ENCODE results near the gene MACROD2.

MACROD2 gene

DNA sequence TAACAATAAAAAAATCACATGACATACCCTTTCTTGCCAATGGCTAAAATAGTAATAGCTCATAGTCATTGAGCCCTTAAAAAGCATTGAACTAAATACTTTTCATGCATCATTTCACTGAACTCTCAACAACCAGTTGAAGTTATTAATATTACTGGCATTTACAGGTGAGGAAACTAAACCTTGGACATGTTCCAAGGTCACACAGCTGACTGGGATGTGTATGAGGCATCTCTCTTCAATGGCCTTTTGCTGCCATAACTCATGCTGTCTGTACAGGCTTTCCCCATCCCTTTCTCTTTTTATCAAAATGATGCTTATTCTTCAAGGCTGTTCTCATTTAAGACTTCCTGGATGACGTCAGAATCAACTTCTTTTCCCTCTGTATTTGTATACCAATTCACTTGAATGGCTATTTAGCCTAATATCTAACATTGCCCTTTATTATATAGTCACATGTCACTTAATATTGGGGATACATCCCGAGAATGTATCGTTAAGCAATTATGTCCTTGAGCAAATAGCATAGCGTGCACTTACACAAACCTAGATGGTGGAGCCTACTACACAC is 2101.5 kb downstream of the MACROD2 start:
- H3K9me3 ChIP-seq (ENCODE audit: control insufficient read depth, insufficient read depth, low read depth, low read length), result no peaks in the 10 kb centered on the region
- CTCF ChIA-PET, result interaction anchor here (0.6 kb wide), 1 partner anchor 268 kb away, joined by 3 read pairs; no protein-coding TSS in a partner anchor
- POLR2A ChIA-PET, result interaction anchor here (0.6 kb wide), 1 partner anchor 1916 kb away, joined by 3 read pairs; no protein-coding TSS in a partner anchor
- H3K4me1 ChIP-seq (ENCODE audit: control insufficient read depth, insufficient read depth, low read length), result no peaks in the 10 kb centered on the region
- TF ChIP-seq, protein P1, sequence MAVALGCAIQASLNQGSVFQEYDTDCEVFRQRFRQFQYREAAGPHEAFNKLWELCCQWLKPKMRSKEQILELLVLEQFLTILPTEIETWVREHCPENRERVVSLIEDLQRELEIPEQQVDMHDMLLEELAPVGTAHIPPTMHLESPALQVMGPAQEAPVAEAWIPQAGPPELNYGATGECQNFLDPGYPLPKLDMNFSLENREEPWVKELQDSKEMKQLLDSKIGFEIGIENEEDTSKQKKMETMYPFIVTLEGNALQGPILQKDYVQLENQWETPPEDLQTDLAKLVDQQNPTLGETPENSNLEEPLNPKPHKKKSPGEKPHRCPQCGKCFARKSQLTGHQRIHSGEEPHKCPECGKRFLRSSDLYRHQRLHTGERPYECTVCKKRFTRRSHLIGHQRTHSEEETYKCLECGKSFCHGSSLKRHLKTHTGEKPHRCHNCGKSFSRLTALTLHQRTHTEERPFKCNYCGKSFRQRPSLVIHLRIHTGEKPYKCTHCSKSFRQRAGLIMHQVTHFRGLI (tag by site-specific recombination; IDR thresholded peaks at IDR 0.05), result no peak
- no peak for TF ChIP-seq ZNF202 (tag by site-specific recombination; IDR thresholded peaks at IDR 0.05; ENCODE audit: borderline replicate concordance)
- no peak for TF ChIP-seq ZNF266 (tag by site-specific recombination; IDR thresholded peaks at IDR 0.05; ENCODE audit: low read depth)
- TF ChIP-seq HOXD13 (CRISPR knock-in tag; IDR thresholded peaks at IDR 0.05; ENCODE audit: borderline replicate concordance), result no peak
- no peak for TF ChIP-seq ZBTB8A (tag by site-specific recombination; IDR thresholded peaks at IDR 0.05)
- TF ChIP-seq ZNF510 (tag by site-specific recombination; IDR thresholded peaks at IDR 0.05; ENCODE audit: insufficient replicate concordance), result no peak
- no peak for TF ChIP-seq ZNF501 (tag by site-specific recombination; IDR thresholded peaks at IDR 0.05)
- no peak for TF ChIP-seq ZNF677 (tag by site-specific recombination; IDR thresholded peaks at IDR 0.05)
- TF ChIP-seq ZNF223 (tag by site-specific recombination; IDR thresholded peaks at IDR 0.05), result no peak
- TF ChIP-seq ZNF404 (tag by site-specific recombination; IDR thresholded peaks at IDR 0.05), result no peak
- TF ChIP-seq ZBTB7A (tag by site-specific recombination; IDR thresholded peaks at IDR 0.05; ENCODE audit: low read depth), result no peak
- H3K27ac ChIP-seq (ENCODE audit: extremely low read depth, low read depth, low read length), result no peak overlapping the region
- no peaks in the 10 kb centered on the region for H3K36me3 ChIP-seq (ENCODE audit: control insufficient read depth in 2 of 2, insufficient read depth in 1 of 2, low read length in 2 of 2)
- no peak overlapping the region for H3K4me3 ChIP-seq (ENCODE audit: low read depth, low read length)

DNA sequence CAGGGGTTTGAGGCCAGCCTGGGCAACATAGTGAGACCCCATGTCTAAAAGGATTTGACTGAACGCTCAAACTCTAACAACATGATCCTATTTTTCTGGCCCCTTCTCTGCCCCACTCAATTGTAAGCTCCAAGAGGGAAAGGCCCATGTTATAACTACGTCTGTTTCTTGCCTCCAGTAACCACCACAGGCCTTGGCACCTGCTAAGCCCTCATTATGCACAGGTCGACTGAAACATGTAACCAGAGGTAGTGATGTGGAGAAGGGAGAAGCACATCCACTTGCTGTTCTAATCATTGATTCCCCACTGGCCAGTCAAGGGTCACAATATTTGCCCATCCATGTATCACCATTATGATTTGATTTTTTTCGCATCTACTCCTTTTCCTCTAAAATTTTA is 2102.5 kb downstream of the MACROD2 start:
- H3K4me3 ChIP-seq (ENCODE audit: low read depth, low read length), result no peak overlapping the region
- H3K36me3 ChIP-seq (ENCODE audit: control insufficient read depth in 2 of 2, insufficient read depth in 1 of 2, low read length in 2 of 2), result no peaks in the 10 kb centered on the region
- ChIA-PET CTCF (no interaction called here), POLR2A (no interaction called here)
- H3K9me3 ChIP-seq (ENCODE audit: control insufficient read depth, insufficient read depth, low read depth, low read length), result no peaks in the 10 kb centered on the region
- no peak overlapping the region for H3K27ac ChIP-seq (ENCODE audit: extremely low read depth, low read depth, low read length)
- H3K4me1 ChIP-seq (ENCODE audit: control insufficient read depth, insufficient read depth, low read length), result no peaks in the 10 kb centered on the region
- TF ChIP-seq EGR2 (tag by site-specific recombination; IDR thresholded peaks at IDR 0.05; ENCODE audit: low read depth), result no peak
- TF ChIP-seq PRDM10 (tag by site-specific recombination; IDR thresholded peaks at IDR 0.05), result no peak
- TF ChIP-seq ZBTB21 (tag by site-specific recombination; IDR thresholded peaks at IDR 0.05), result no peak
- TF ChIP-seq ZFP41 (tag by site-specific recombination; IDR thresholded peaks at IDR 0.05; ENCODE audit: borderline replicate concordance), result no peak
- no peak for TF ChIP-seq ZNF654 (tag by site-specific recombination; IDR thresholded peaks at IDR 0.05; ENCODE audit: low read depth)
- TF ChIP-seq ZNF514 (tag by site-specific recombination; IDR thresholded peaks at IDR 0.05), result no peak
- no peak for TF ChIP-seq ZSCAN23 (tag by site-specific recombination; IDR thresholded peaks at IDR 0.05)
- no peak for TF ChIP-seq MEIS1 (CRISPR knock-in tag; IDR thresholded peaks at IDR 0.05; ENCODE audit: borderline replicate concordance)
- no peak for TF ChIP-seq ZNF639 (tag by site-specific recombination; IDR thresholded peaks at IDR 0.05)
- no peak for TF ChIP-seq MYNN (tag by site-specific recombination; IDR thresholded peaks at IDR 0.05; ENCODE audit: borderline replicate concordance)
- TF ChIP-seq ZNF324 (tag by site-specific recombination; IDR thresholded peaks at IDR 0.05), result no peak
- no peak for TF ChIP-seq YY2 (tag by site-specific recombination; IDR thresholded peaks at IDR 0.05)
- TF ChIP-seq SCRT2 (tag by site-specific recombination; IDR thresholded peaks at IDR 0.05), result no peak
- no peak for TF ChIP-seq ZNF623 (tag by site-specific recombination; IDR thresholded peaks at IDR 0.05)
- no peak for TF ChIP-seq ATF2 (tag by site-specific recombination; IDR thresholded peaks at IDR 0.05; ENCODE audit: low read depth)
